ENCODE data around the gene DNAH2. TPM values are rescaled to one million over a fixed set of nuclear protein-coding genes. Genes with fewer than 3 reads are reported as not detected.

Gene DNAH2
- total RNA-seq, 2 experiments from 2014 or later, result not detected

GRCh38 chr17:7703584-7704479, 13.7 kb upstream of the DNAH2 start:
- no peak overlapping the region for H3K4me2 ChIP-seq (ENCODE audit: low read length)
- no peaks in the 10 kb centered on the region for H3K4me1 ChIP-seq (ENCODE audit: insufficient read depth, low read length, poor library complexity, severe bottlenecking)
- no peak overlapping the region for H2AFZ ChIP-seq (ENCODE audit: low read length)
- intact Hi-C loops (cut with micrococcal nuclease; ENCODE audit: unreplicated experiment), result no loop called here
- peak; percentile 34 for DNase-seq (ENCODE audit: low spot score)
- no TSS peak for BruUV-seq (replicated peaks)
- H3K79me2 ChIP-seq (ENCODE audit: insufficient read depth, low read depth, low read length), result no peaks in the 10 kb centered on the region
- no peaks in the 10 kb centered on the region for H3K9me3 ChIP-seq (ENCODE audit: low read length)
- H3K4me3 ChIP-seq (ENCODE audit: low read depth, low read length, poor library complexity, severe bottlenecking), result no peak overlapping the region
- no peak for TF ChIP-seq EZH2phosphoT487 (IDR thresholded peaks at IDR 0.05; ENCODE audit: borderline replicate concordance, low read depth, low read length)
- no peak for TF ChIP-seq CTCF (conservative IDR thresholded peaks at IDR 0.05; ENCODE audit: low read length)
- no peaks in the 10 kb centered on the region for H3K9me2 ChIP-seq (ENCODE audit: insufficient read depth, low read length)
- CTCF ChIA-PET (ENCODE audit: unreplicated experiment), result no interaction called here
- H3K36me3 ChIP-seq (ENCODE audit: insufficient read depth, low read length), result peaks cover 8% of the 10 kb centered on the region
- H3K27ac ChIP-seq (ENCODE audit: low read depth, low read length, poor library complexity, severe bottlenecking), result no peak overlapping the region
- H4K20me1 ChIP-seq (ENCODE audit: insufficient read depth, low read length), result no peaks in the 10 kb centered on the region; the same call in 1 of the 2 replicates
- POLR2A ChIA-PET, result interaction anchor here (0.6 kb wide), 1 partner anchor 372 kb away, joined by 3 read pairs; no protein-coding TSS in a partner anchor

DNA sequence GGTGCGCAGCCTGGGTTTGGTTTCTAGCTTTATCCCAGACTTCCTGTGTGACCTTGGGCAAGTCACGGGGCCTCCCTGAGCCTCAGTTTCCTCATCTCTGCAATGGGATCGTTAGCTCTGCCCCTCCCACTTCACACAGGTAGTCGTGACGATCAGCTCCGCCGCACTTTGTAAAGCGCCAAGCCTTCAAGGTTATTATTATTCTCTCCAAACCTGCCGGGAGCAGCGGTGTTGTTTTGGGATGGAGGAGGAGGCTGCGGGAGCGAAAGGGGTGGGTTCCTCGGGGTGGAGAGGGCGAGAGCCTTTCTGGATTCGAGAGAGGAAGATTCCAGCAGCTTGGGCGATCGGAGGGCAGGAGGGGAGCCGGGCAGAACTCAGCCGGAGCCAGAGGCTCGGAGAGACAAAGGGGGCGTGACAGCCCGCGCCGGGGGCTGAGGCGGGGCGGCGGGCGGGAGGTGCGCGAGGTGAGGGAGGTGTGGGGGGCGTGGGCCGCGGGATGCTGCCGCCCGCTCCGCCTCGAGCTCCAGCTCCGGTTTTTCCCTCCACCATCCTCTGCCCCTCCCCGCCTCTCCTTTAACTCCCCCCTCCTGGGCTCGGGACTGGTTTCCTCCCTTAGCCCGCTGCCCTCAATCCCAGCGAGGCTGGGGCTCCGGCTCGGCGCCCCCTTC, 12.8 kb upstream of the DNAH2 start, which contains the start of gene EFNB3:
EFNB3 (plus strand) TSS at position 602 of the 668 bp plus-strand sequence. CDS start 397 bp downstream, outside the sequence.
- Histone ChIP-seq H3K36me3 (ENCODE audit: insufficient read depth, low read length) (peaks cover 8% of the 10 kb centered on the region), H3K79me2 (ENCODE audit: insufficient read depth, low read depth, low read length) (no peaks in the 10 kb centered on the region), H3K27ac (ENCODE audit: low read depth, low read length, poor library complexity, severe bottlenecking) (no peak within 1 kb of the TSS), H3K9me2 (ENCODE audit: insufficient read depth, low read length) (no peaks in the 10 kb centered on the region), H4K20me1 (ENCODE audit: insufficient read depth, low read length) (no peaks in the 10 kb centered on the region; the same call in 1 of the 2 replicates), H3K9me3 (ENCODE audit: low read length) (no peaks in the 10 kb centered on the region), H3K4me3 (ENCODE audit: low read depth, low read length, poor library complexity, severe bottlenecking) (no peak within 1 kb of the TSS), H2AFZ (ENCODE audit: low read length) (no peak within 1 kb of the TSS), H3K4me2 (ENCODE audit: low read length) (no peak within 1 kb of the TSS), H3K4me1 (ENCODE audit: insufficient read depth, low read length, poor library complexity, severe bottlenecking) (no peaks in the 10 kb centered on the region)
- TF ChIP-seq EZH2phosphoT487 (IDR thresholded peaks at IDR 0.05; ENCODE audit: borderline replicate concordance, low read depth, low read length) (no peak), CTCF (conservative IDR thresholded peaks at IDR 0.05; ENCODE audit: low read length) (no peak)
- POLR2A ChIA-PET, result interaction anchor here (0.6 kb wide), 1 partner anchor 18 kb away, joined by 3 read pairs; no protein-coding TSS in a partner anchor
- CTCF ChIA-PET (ENCODE audit: unreplicated experiment), result no interaction called here
- no TSS peak for BruUV-seq (replicated peaks)
- DNase-seq (ENCODE audit: low spot score), result no peak
- intact Hi-C loops (cut with micrococcal nuclease; ENCODE audit: unreplicated experiment), result no loop called here
